WTC11 (cell line): ENCODE measurements around the gene ENTHD1.

ENCODE experiments used
- ATF3 ChIP-seq: sonication (generic); formaldehyde crosslinking; conservative IDR thresholded peaks from 2 replicates; pipeline ENCODE4 v1.8.1; 2022; ENCODE audit warnings: mild to moderate bottlenecking, missing genetic modification reagents
- ATF6 ChIP-seq: sonication (generic); formaldehyde crosslinking; IDR thresholded peaks from 2 replicates; pipeline ENCODE4 v1.8.1; 2023; ENCODE audit warnings: mild to moderate bottlenecking, missing genetic modification reagents
- CBFB ChIP-seq: sonication (generic); formaldehyde crosslinking; IDR thresholded peaks from 2 replicates; pipeline ENCODE4 v1.8.1; 2022; ENCODE audit warnings: mild to moderate bottlenecking, low read depth, missing genetic modification reagents
- CREB1 ChIP-seq: sonication (generic); formaldehyde crosslinking; IDR thresholded peaks from 2 replicates; pipeline ENCODE4 v1.8.0; 2023; ENCODE audit warnings: mild to moderate bottlenecking, missing genetic modification reagents
- CTCF ChIP-seq: fragments of 200-600 bp; IDR thresholded peaks from 2 replicates; pipeline ENCODE4 v1.8.0; 2022; ENCODE audit warnings: antibody characterized with exemption
- FOXJ3 ChIP-seq: sonication (generic); formaldehyde crosslinking; IDR thresholded peaks from 2 replicates; pipeline ENCODE4 v1.9.0; 2021; ENCODE audit warnings: missing genetic modification reagents, mild to moderate bottlenecking, borderline replicate concordance
- FOXP1 ChIP-seq: sonication (generic); formaldehyde crosslinking; IDR thresholded peaks from 2 replicates; pipeline ENCODE4 v1.8.0; 2022; ENCODE audit warnings: missing genetic modification reagents, mild to moderate bottlenecking, moderate library complexity, borderline replicate concordance
- NR3C1 ChIP-seq: sonication (generic); formaldehyde crosslinking; conservative IDR thresholded peaks from 2 replicates; pipeline ENCODE4 v1.8.1; 2023; ENCODE audit warnings: low read depth, mild to moderate bottlenecking, missing genetic modification reagents
- TEAD1 ChIP-seq: sonication (generic); formaldehyde crosslinking; IDR thresholded peaks from 2 replicates; pipeline ENCODE4 v1.8.0; 2022; ENCODE audit warnings: mild to moderate bottlenecking, missing genetic modification reagents

DNA sequence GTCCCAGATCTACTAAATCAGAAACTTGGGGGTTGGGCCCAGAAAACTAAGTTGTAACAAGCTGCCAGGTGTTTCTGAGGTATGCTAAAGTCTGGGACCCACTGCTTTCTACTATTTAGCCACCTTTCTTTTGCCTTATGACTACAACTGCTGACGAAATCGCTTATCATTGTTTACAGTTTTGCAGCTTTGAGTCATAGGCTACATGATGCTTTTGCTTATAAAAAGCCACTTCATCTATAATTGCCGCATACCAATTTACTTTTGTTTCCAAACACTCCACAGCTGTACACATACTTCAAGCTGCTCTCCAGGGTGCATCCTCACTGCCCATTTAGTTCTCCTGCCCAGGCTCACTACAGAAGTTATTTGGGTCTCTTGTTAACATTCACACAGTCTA is 144.7 kb downstream of the ENTHD1 start:
- TF ChIP-seq FOXP1: no peak
- no peak for TF ChIP-seq CREB1 (CRISPR knock-in tag)
- no peak for TF ChIP-seq ATF3 (CRISPR knock-in tag)
- no peak for TF ChIP-seq ATF6
- TF ChIP-seq TEAD1 (CRISPR knock-in tag): no peak
- no peak for TF ChIP-seq CBFB (CRISPR knock-in tag)
- no peak for TF ChIP-seq CTCF
- no peak for TF ChIP-seq FOXJ3 (CRISPR knock-in tag)
- TF ChIP-seq NR3C1 (CRISPR knock-in tag): no peak
